Gastrocnemius medialis (tissue), 4 donors: ENCODE results near the gene IL1R1.

Experiments
- POLR2A ChIP-seq, 2 donors: fragments of 450-650 bp; IDR thresholded peaks; one replicate each; pipeline ENCODE4 v1.6.1; 2017; ENCODE audit warnings: antibody characterized with exemption in 2 of 2, mild to moderate bottlenecking in 2 of 2, moderate library complexity in 2 of 2
- TF ChIP-seq, protein P1 (sequence below), 5 experiments: fragments of 450-650 bp in 3 of 5; fragments of 200-600 bp in 2 of 5; sonication (generic) in 2 of 5; IDR thresholded peaks in 4 of 5; conservative IDR thresholded peaks in 1 of 5; 1 replicate in 4 of 5; 2 replicates in 1 of 5; pipeline ENCODE4 v1.5.1; 2016 to 2019; ENCODE audit warnings: antibody characterized with exemption in 5 of 5, mild to moderate bottlenecking in 3 of 5, moderate library complexity in 3 of 5

- TF ChIP-seq, protein P1, sequence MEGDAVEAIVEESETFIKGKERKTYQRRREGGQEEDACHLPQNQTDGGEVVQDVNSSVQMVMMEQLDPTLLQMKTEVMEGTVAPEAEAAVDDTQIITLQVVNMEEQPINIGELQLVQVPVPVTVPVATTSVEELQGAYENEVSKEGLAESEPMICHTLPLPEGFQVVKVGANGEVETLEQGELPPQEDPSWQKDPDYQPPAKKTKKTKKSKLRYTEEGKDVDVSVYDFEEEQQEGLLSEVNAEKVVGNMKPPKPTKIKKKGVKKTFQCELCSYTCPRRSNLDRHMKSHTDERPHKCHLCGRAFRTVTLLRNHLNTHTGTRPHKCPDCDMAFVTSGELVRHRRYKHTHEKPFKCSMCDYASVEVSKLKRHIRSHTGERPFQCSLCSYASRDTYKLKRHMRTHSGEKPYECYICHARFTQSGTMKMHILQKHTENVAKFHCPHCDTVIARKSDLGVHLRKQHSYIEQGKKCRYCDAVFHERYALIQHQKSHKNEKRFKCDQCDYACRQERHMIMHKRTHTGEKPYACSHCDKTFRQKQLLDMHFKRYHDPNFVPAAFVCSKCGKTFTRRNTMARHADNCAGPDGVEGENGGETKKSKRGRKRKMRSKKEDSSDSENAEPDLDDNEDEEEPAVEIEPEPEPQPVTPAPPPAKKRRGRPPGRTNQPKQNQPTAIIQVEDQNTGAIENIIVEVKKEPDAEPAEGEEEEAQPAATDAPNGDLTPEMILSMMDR (IDR thresholded peaks at IDR 0.05 in 4 of 5, conservative IDR thresholded peaks at IDR 0.05 in 1 of 5) = no peak
- no peak for TF ChIP-seq POLR2A (IDR thresholded peaks at IDR 0.05)
Measured at GRCh38 chr2:102180687-102180999, 38.1 kb downstream of the IL1R1 start.
